HepG2 (cell line): ENCODE results near the gene KRT81.

Source experiments
- ESRRA ChIP-seq: sonication (generic); formaldehyde crosslinking; IDR thresholded peaks from 2 replicates; pipeline ENCODE4 v1.5.1; 2020; ENCODE audit warnings: mild to moderate bottlenecking, low read depth, missing genetic modification reagents
- JUNB ChIP-seq: sonication (generic); formaldehyde crosslinking; IDR thresholded peaks from 2 replicates; pipeline ENCODE4 v1.8.0; 2022; ENCODE audit warnings: missing genetic modification reagents, mild to moderate bottlenecking, borderline replicate concordance
- MYC ChIP-seq: sonication (generic); formaldehyde crosslinking; IDR thresholded peaks from 2 replicates; pipeline ENCODE4 v1.9.0; 2021; ENCODE audit warnings: missing genetic modification reagents, borderline replicate concordance
- RBAK ChIP-seq: sonication (generic); formaldehyde crosslinking; IDR thresholded peaks from 2 replicates; pipeline ENCODE4 v1.5.1; 2020; ENCODE audit warnings: mild to moderate bottlenecking, missing genetic modification reagents
- SCMH1 ChIP-seq: sonication (generic); formaldehyde crosslinking; IDR thresholded peaks from 2 replicates; pipeline ENCODE4 v1.9.0; 2021; ENCODE audit warnings: missing genetic modification reagents, mild to moderate bottlenecking, borderline replicate concordance
- SMC3 ChIP-seq: IDR thresholded peaks from 2 replicates; pipeline ENCODE4 v1.6.1; 2011; ENCODE audit warnings: low read length, improper control_type of control experiment
- STAG1 ChIP-seq: sonication (generic); formaldehyde crosslinking; IDR thresholded peaks from 2 replicates; pipeline ENCODE4 v1.4.0; 2020; ENCODE audit warnings: missing genetic modification reagents
- TGIF2 ChIP-seq: IDR thresholded peaks from 2 replicates; pipeline ENCODE4 v1.6.1; 2016; ENCODE audit warnings: control low read depth, missing compliant biosample characterization
- TF ChIP-seq, protein P1 (sequence below): sonication (generic); formaldehyde crosslinking; IDR thresholded peaks from 2 replicates; pipeline ENCODE4 v1.5.0; 2020; ENCODE audit warnings: mild to moderate bottlenecking, missing genetic modification reagents, moderate library complexity
- TF ChIP-seq, protein P2 (sequence below): sonication (generic); formaldehyde crosslinking; conservative IDR thresholded peaks from 2 replicates; pipeline ENCODE4 v1.8.0; 2022; ENCODE audit warnings: low read depth, missing genetic modification reagents
- TF ChIP-seq, protein P3 (sequence below): sonication (generic); formaldehyde crosslinking; IDR thresholded peaks from 2 replicates; pipeline ENCODE4 v1.4.0; 2020; ENCODE audit warnings: missing genetic modification reagents, borderline replicate concordance
- TF ChIP-seq, protein P4 (sequence below): sonication (generic); formaldehyde crosslinking; IDR thresholded peaks from 2 replicates; pipeline ENCODE4 v1.5.0; 2020; ENCODE audit warnings: missing genetic modification reagents

DNA sequence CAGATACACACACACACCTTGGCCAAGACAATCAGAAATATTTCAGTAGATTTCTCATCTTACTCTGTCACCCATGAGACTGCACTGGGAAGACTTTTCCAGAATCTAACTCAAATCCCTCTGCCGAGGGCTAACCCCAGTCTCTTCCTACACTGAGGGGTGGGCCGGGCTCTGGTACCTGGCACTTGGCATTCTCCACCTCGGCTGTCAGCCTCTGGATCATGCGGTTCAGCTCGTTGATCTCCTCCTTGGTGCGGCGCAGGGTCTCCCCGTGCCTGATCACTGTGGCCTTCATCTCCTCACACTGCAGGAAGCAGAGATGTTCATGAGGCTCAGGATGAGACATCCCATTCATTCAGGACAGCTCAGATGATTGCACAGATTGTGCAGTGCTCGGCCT, 25.0 kb upstream of the KRT81 start:
- TF ChIP-seq ESRRA, result no peak
- TF ChIP-seq, protein P1, sequence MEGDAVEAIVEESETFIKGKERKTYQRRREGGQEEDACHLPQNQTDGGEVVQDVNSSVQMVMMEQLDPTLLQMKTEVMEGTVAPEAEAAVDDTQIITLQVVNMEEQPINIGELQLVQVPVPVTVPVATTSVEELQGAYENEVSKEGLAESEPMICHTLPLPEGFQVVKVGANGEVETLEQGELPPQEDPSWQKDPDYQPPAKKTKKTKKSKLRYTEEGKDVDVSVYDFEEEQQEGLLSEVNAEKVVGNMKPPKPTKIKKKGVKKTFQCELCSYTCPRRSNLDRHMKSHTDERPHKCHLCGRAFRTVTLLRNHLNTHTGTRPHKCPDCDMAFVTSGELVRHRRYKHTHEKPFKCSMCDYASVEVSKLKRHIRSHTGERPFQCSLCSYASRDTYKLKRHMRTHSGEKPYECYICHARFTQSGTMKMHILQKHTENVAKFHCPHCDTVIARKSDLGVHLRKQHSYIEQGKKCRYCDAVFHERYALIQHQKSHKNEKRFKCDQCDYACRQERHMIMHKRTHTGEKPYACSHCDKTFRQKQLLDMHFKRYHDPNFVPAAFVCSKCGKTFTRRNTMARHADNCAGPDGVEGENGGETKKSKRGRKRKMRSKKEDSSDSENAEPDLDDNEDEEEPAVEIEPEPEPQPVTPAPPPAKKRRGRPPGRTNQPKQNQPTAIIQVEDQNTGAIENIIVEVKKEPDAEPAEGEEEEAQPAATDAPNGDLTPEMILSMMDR, result no peak
- no peak for TF ChIP-seq RBAK (CRISPR knock-in tag)
- TF ChIP-seq, protein P2, sequence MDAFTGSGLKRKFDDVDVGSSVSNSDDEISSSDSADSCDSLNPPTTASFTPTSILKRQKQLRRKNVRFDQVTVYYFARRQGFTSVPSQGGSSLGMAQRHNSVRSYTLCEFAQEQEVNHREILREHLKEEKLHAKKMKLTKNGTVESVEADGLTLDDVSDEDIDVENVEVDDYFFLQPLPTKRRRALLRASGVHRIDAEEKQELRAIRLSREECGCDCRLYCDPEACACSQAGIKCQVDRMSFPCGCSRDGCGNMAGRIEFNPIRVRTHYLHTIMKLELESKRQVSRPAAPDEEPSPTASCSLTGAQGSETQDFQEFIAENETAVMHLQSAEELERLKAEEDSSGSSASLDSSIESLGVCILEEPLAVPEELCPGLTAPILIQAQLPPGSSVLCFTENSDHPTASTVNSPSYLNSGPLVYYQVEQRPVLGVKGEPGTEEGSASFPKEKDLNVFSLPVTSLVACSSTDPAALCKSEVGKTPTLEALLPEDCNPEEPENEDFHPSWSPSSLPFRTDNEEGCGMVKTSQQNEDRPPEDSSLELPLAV (CRISPR knock-in tag), result no peak
- no peak for TF ChIP-seq STAG1 (CRISPR knock-in tag)
- TF ChIP-seq SMC3, result no peak
- TF ChIP-seq SCMH1 (CRISPR knock-in tag), result no peak
- no peak for TF ChIP-seq TGIF2
- TF ChIP-seq, protein P3, sequence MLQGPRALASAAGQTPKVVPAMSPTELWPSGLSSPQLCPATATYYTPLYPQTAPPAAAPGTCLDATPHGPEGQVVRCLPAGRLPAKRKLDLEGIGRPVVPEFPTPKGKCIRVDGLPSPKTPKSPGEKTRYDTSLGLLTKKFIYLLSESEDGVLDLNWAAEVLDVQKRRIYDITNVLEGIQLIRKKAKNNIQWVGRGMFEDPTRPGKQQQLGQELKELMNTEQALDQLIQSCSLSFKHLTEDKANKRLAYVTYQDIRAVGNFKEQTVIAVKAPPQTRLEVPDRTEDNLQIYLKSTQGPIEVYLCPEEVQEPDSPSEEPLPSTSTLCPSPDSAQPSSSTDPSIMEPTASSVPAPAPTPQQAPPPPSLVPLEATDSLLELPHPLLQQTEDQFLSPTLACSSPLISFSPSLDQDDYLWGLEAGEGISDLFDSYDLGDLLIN (CRISPR knock-in tag), result no peak
- TF ChIP-seq, protein P4, sequence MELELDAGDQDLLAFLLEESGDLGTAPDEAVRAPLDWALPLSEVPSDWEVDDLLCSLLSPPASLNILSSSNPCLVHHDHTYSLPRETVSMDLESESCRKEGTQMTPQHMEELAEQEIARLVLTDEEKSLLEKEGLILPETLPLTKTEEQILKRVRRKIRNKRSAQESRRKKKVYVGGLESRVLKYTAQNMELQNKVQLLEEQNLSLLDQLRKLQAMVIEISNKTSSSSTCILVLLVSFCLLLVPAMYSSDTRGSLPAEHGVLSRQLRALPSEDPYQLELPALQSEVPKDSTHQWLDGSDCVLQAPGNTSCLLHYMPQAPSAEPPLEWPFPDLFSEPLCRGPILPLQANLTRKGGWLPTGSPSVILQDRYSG (CRISPR knock-in tag), result no peak
- no peak for TF ChIP-seq JUNB (CRISPR knock-in tag)
- TF ChIP-seq MYC (CRISPR knock-in tag), result no peak
